ENCODE measurements around the gene ATP6AP1.

Gene ATP6AP1

DNA sequence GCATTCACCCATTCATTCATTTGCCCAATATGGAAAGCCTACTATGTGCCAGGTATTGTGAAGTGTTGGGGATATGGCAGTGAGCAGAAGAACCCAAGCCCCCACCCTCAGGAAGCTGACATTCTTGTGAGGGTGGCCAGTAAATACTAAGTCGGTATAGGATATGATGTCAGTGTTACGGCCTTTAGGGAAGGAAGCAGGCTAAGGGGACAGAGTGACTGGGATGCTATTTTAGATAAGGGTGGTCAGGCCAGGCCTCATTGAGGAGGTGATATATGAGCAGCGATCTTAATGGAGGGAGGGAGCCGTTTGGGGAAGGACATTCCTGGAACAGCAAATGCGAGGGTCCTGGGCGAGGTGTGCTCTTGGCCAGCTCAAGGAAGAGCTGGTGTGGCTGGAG lies 2.0 kb downstream of the ATP6AP1 start:
- no peak overlapping the region for H3K27ac ChIP-seq
- H3K9me3 ChIP-seq (ENCODE audit: control insufficient read depth, low read length) = no peaks in the 10 kb centered on the region
- H3K79me2 ChIP-seq = peaks cover 2% of the 10 kb centered on the region
- no peak for TF ChIP-seq CTCF (IDR thresholded peaks at IDR 0.05)
- no peak overlapping the region for H2AFZ ChIP-seq
- no peaks in the 10 kb centered on the region for H3K36me3 ChIP-seq (ENCODE audit: control insufficient read depth, insufficient read depth, low read length)
- H3K4me1 ChIP-seq = peaks cover 4% of the 10 kb centered on the region
- no peak overlapping the region for H3K9ac ChIP-seq
- H3K4me3 ChIP-seq (ENCODE audit: low read depth, low read length) = no peak overlapping the region
- H3K4me2 ChIP-seq (ENCODE audit: low read length) = peak overlapping the region; percentile 35
- H3K27me3 ChIP-seq (ENCODE audit: control insufficient read depth, insufficient read depth, low read length) = no peaks in the 10 kb centered on the region

DNA sequence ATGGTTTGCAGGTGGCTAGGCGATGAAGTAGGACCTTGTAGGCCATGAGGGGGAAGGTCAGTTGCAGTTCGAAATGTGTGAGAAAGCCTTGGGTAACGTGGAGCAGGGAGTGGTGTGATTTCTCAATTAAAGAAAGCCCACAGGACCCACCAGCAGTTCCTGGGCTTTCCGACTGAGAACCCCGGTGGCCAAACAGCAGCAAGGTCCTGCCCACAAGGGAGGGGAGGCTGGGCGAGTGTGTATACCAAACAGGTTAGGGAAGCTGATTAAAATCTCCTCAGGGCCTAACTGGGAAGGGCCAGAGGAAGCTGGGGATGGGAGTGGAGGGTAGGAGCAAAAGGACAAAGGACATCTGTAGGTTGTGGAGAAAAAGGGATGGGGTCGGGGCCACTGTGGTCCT lies 2.4 kb downstream of the ATP6AP1 start:
- Histone ChIP-seq H3K4me2 (ENCODE audit: low read length) (peak overlapping the region; percentile 35), H3K9me3 (ENCODE audit: control insufficient read depth, low read length) (no peaks in the 10 kb centered on the region), H2AFZ (no peak overlapping the region), H3K9ac (no peak overlapping the region), H3K79me2 (peaks cover 2% of the 10 kb centered on the region), H3K36me3 (ENCODE audit: control insufficient read depth, insufficient read depth, low read length) (no peaks in the 10 kb centered on the region), H3K27ac (no peak overlapping the region), H3K4me1 (peaks cover 4% of the 10 kb centered on the region), H3K27me3 (ENCODE audit: control insufficient read depth, insufficient read depth, low read length) (no peaks in the 10 kb centered on the region), H3K4me3 (ENCODE audit: low read depth, low read length) (no peak overlapping the region)
- TF ChIP-seq CTCF (IDR thresholded peaks at IDR 0.05) = no peak

- Histone ChIP-seq H3K9ac (no peak overlapping the region), H3K36me3 (ENCODE audit: control insufficient read depth, insufficient read depth, low read length) (no peaks in the 10 kb centered on the region), H3K79me2 (peaks cover 2% of the 10 kb centered on the region), H3K4me3 (ENCODE audit: low read depth, low read length) (no peak overlapping the region), H2AFZ (no peak overlapping the region), H3K4me1 (peaks cover 4% of the 10 kb centered on the region), H3K27me3 (ENCODE audit: control insufficient read depth, insufficient read depth, low read length) (no peaks in the 10 kb centered on the region), H3K27ac (no peak overlapping the region), H3K9me3 (ENCODE audit: control insufficient read depth, low read length) (no peaks in the 10 kb centered on the region), H3K4me2 (ENCODE audit: low read length) (no peak overlapping the region)
- TF ChIP-seq CTCF (IDR thresholded peaks at IDR 0.05) = no peak
Measured at GRCh38 chrX:154431341-154431740, 2.9 kb downstream of the ATP6AP1 start.

DNA sequence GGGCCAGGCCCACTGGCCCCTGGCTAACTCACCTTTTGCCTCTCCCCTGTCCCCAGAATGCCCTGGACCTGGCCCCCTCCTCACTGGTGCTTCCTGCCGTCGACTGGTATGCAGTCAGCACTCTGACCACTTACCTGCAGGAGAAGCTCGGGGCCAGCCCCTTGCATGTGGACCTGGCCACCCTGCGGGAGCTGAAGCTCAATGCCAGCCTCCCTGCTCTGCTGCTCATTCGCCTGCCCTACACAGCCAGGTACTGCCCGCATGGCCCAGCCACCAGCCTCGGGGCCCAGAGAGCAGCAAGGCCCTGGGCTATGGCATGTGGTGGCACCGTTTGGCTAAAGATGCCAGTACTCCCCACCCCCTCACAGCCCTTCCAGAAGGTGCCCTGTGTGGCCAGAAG lies 3.7 kb downstream of the ATP6AP1 start:
- TF ChIP-seq CTCF (IDR thresholded peaks at IDR 0.05) = no peak
- H3K36me3 ChIP-seq (ENCODE audit: control insufficient read depth, insufficient read depth, low read length) = no peaks in the 10 kb centered on the region
- peaks cover 2% of the 10 kb centered on the region for H3K79me2 ChIP-seq
- H3K27ac ChIP-seq = no peak overlapping the region
- peaks cover 4% of the 10 kb centered on the region for H3K4me1 ChIP-seq
- no peak overlapping the region for H3K9ac ChIP-seq
- H3K4me2 ChIP-seq (ENCODE audit: low read length) = no peak overlapping the region
- H3K27me3 ChIP-seq (ENCODE audit: control insufficient read depth, insufficient read depth, low read length) = no peaks in the 10 kb centered on the region
- no peaks in the 10 kb centered on the region for H3K9me3 ChIP-seq (ENCODE audit: control insufficient read depth, low read length)
- H3K4me3 ChIP-seq (ENCODE audit: low read depth, low read length) = no peak overlapping the region
- no peak overlapping the region for H2AFZ ChIP-seq

DNA sequence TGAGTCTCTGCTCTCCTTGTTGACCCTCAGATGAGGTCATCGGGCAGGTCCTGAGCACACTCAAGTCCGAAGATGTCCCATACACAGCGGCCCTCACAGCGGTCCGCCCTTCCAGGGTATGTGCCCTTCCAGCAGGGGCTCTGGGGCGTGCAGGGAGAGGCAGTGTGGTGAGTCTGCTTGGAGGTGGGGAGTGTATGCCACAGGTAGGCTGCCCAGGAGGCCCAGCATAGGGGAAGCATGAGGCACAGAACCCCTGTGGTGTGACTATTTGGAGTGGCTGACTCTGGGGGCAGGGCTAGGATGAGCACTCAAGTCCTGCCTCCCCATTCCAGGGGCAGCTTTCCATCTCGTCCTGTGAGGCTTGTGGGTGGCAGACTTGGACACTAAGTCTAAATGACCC lies 5.1 kb downstream of the ATP6AP1 start:
- Histone ChIP-seq H3K79me2 (peaks cover 8% of the 10 kb centered on the region), H3K9ac (no peak overlapping the region), H3K4me1 (peaks cover 4% of the 10 kb centered on the region), H2AFZ (no peak overlapping the region), H3K9me3 (ENCODE audit: control insufficient read depth, low read length) (no peaks in the 10 kb centered on the region), H3K36me3 (ENCODE audit: control insufficient read depth, insufficient read depth, low read length) (no peaks in the 10 kb centered on the region), H3K4me3 (ENCODE audit: low read depth, low read length) (no peak overlapping the region), H3K27me3 (ENCODE audit: control insufficient read depth, insufficient read depth, low read length) (no peaks in the 10 kb centered on the region), H3K27ac (no peak overlapping the region), H3K4me2 (ENCODE audit: low read length) (no peak overlapping the region)
- TF ChIP-seq CTCF (IDR thresholded peaks at IDR 0.05) = no peak
